Ureter (tissue), 1 donor: ENCODE results near the gene GSKIP. TPM values are rescaled to one million over a fixed set of nuclear protein-coding genes. Genes with fewer than 3 reads are reported as not detected.

Source experiments
- DNase-seq: peaks from one replicate; pipeline ENCODE4 v3.0.0-alpha.2; 2020; ENCODE audit warnings: low spot score
- total RNA-seq: library from RNA; stranded (reverse); gene quantifications from one replicate; pipeline ENCODE4 v1.2.4, GENCODE V29; 2023
- donor health status: DM: yes; HTN: yes; CAD: no.

The GSKIP gene
- total RNA-seq, 1 donor from 2014 or later, result 15.6 TPM

GRCh38 chr14:96376093-96376492 lies 12.8 kb downstream of the GSKIP start:
- no peak for DNase-seq

- DNase-seq, result no peak
These were observed 17.4 kb downstream of the GSKIP start for GRCh38 chr14:96380735-96381134.

- DNase-seq, result no peak
These were observed 20.1 kb downstream of the GSKIP start for GRCh38 chr14:96383445-96383844.

- no peak for DNase-seq
These were observed 20.7 kb downstream of the GSKIP start for GRCh38 chr14:96384053-96384452.

- DNase-seq, result no peak
These were observed 21.4 kb downstream of the GSKIP start for GRCh38 chr14:96384740-96385139.

- DNase-seq, result no peak
These were observed 22.1 kb downstream of the GSKIP start for GRCh38 chr14:96385385-96385784.

- no peak for DNase-seq
These were observed 27.6 kb downstream of the GSKIP start for GRCh38 chr14:96390965-96391292.

GRCh38 chr14:96391293-96392118 lies 28.2 kb downstream of the GSKIP start:
- peak; percentile 97 for DNase-seq

- no peak for DNase-seq
These were observed 29.9 kb downstream of the GSKIP start for GRCh38 chr14:96393071-96393691.

- DNase-seq, result no peak
These were observed 30.9 kb downstream of the GSKIP start for GRCh38 chr14:96394047-96394815.

- no peak for DNase-seq
These were observed 35.1 kb downstream of the GSKIP start for GRCh38 chr14:96398432-96398831.

- no peak for DNase-seq
These were observed 35.6 kb downstream of the GSKIP start for GRCh38 chr14:96398921-96399320.

GRCh38 chr14:96399405-96399804 lies 36.1 kb downstream of the GSKIP start:
- no peak for DNase-seq

GRCh38 chr14:96400495-96400894 lies 37.2 kb downstream of the GSKIP start:
- no peak for DNase-seq

- DNase-seq, result no peak
These were observed 40.1 kb downstream of the GSKIP start for GRCh38 chr14:96403409-96403808.

GRCh38 chr14:96405677-96406076 lies 42.4 kb downstream of the GSKIP start:
- DNase-seq, result no peak

GRCh38 chr14:96407935-96408570 lies 44.7 kb downstream of the GSKIP start:
- DNase-seq, result no peak

- no peak for DNase-seq
These were observed 45.3 kb downstream of the GSKIP start for GRCh38 chr14:96408608-96409007.

- DNase-seq, result no peak
These were observed 46.4 kb downstream of the GSKIP start for GRCh38 chr14:96409701-96410100.

GRCh38 chr14:96410119-96410518 lies 46.8 kb downstream of the GSKIP start:
- DNase-seq, result no peak

- no peak for DNase-seq
These were observed 50.2 kb downstream of the GSKIP start for GRCh38 chr14:96413526-96413925.

GRCh38 chr14:96415559-96415958 lies 52.2 kb downstream of the GSKIP start:
- DNase-seq, result no peak
